Common myeloid progenitor, CD34-positive (primary cell): Measurements from ENCODE around the gene PHYH.
"Not testable (repeated sequence)": the region's sequence is repeated elsewhere in the genome, so short reads cannot be mapped to it uniquely, and the experiment has no call there.

Experiments used
- CTCF ChIA-PET: fragments of 350-600 bp; sonication (Branson Sonifier 250); formaldehyde crosslinking; loops from one replicate; lab custom pipeline; 2021; ENCODE audit warnings: antibody characterized with exemption; lab: Charles Lee
- POLR2A ChIA-PET: fragments of 350-600 bp; sonication (Branson Sonifier 250); formaldehyde crosslinking; loops from one replicate; lab custom pipeline; 2021; ENCODE audit warnings: antibody characterized with exemption; lab: Charles Lee
- DNase-seq, 3 donors: peaks; one replicate each; pipeline versions ENCODE4 v3.0.0 to v3.0.0-alpha.2; 2013
- H3K27ac ChIP-seq, 2 experiments: 1 replicate in 1 of 2; 2 replicates in 1 of 2; pipeline ENCODE4 v1.7.0; 2013; ENCODE audit warnings: inconsistent platforms in 2 of 2, low read length in 2 of 2, mild to moderate bottlenecking in 2 of 2, low read depth in 1 of 2, moderate library complexity in 1 of 2; ENCODE audit not compliant: severe bottlenecking in 2 of 2, insufficient read depth in 1 of 2, poor library complexity in 1 of 2
- H3K27me3 ChIP-seq, 5 experiments: replicated peaks in 2 of 5; 1 replicate in 3 of 5; 2 replicates in 2 of 5; pipeline versions ENCODE4 v1.6.1 to v1.7.0; 2013; ENCODE audit warnings: low read length in 4 of 5, mild to moderate bottlenecking in 2 of 5, moderate library complexity in 2 of 5, inconsistent platforms in 1 of 5; ENCODE audit not compliant: insufficient read depth in 5 of 5, control insufficient read depth in 4 of 5
- H3K36me3 ChIP-seq, 4 experiments: 1 replicate in 2 of 4; 2 replicates in 2 of 4; pipeline versions ENCODE4 v1.6.1 to v1.7.0; 2013; ENCODE audit warnings: low read length in 3 of 4, control low read depth in 1 of 4, mild to moderate bottlenecking in 1 of 4; ENCODE audit not compliant: control insufficient read depth in 4 of 4, insufficient read depth in 4 of 4
- H3K4me1 ChIP-seq, 4 experiments: 1 replicate in 3 of 4; 2 replicates in 1 of 4; pipeline versions ENCODE4 v1.6.1 to v1.7.1; 2013; ENCODE audit warnings: low read length in 3 of 4, mild to moderate bottlenecking in 3 of 4, control low read depth in 1 of 4, inconsistent platforms in 1 of 4, moderate library complexity in 1 of 4; ENCODE audit not compliant: control insufficient read depth in 4 of 4, insufficient read depth in 4 of 4; ENCODE audit errors: control extremely low read depth in 1 of 4
- H3K4me3 ChIP-seq, 7 experiments: 1 replicate in 4 of 7; 2 replicates in 3 of 7; pipeline versions ENCODE4 v1.5.1 to v1.7.0; 2013; ENCODE audit warnings: mild to moderate bottlenecking in 7 of 7, low read length in 6 of 7, moderate library complexity in 6 of 7, inconsistent platforms in 2 of 7, low read depth in 2 of 7, control low read depth in 1 of 7; ENCODE audit not compliant: insufficient read depth in 4 of 7, control insufficient read depth in 1 of 7; ENCODE audit errors: extremely low read depth in 1 of 7
- H3K9me3 ChIP-seq, 5 experiments: 1 replicate in 4 of 5; 2 replicates in 1 of 5; pipeline versions ENCODE4 v1.6.1 to v1.7.1; 2013; ENCODE audit warnings: low read length in 4 of 5, mild to moderate bottlenecking in 2 of 5, inconsistent platforms in 1 of 5, low read depth in 1 of 5, moderate library complexity in 1 of 5; ENCODE audit not compliant: control insufficient read depth in 4 of 5, insufficient read depth in 2 of 5; ENCODE audit errors: control extremely low read depth in 1 of 5
- WGBS: methylation state at CpG from one replicate; pipeline ENCODE4 v1.1.5; 2013; ENCODE audit not compliant: insufficient coverage; 5-methylcytosine and 5-hydroxymethylcytosine counted together

The PHYH gene

GRCh38 chr10:13242260-13242659 lies 57.6 kb downstream of the PHYH start:
- CTCF ChIA-PET, H3K36me3 ChIP-seq, H3K27me3 ChIP-seq, POLR2A ChIA-PET, H3K9me3 ChIP-seq, H3K4me1 ChIP-seq, H3K4me3 ChIP-seq, H3K27ac ChIP-seq, DNase-seq: not testable (repeated sequence)
- no CpG with 5 or more reads among the region's 5 CpGs for whole genome bisulfite sequencing

- Histone ChIP-seq H3K4me1 (no peaks in the 10 kb centered on the region), H3K27me3 (no peaks in the 10 kb centered on the region), H3K4me3 (no peak overlapping the region), H3K27ac (no peak overlapping the region), H3K36me3 (no peaks in the 10 kb centered on the region), H3K9me3 (peaks cover 0 to 1% (median 0%) of the 10 kb centered on the region in 5 experiments)
- POLR2A ChIA-PET = no interaction called here
- 92% methylated on average over 2 of the region's 3 CpGs for WGBS
- CTCF ChIA-PET = no interaction called here
- DNase-seq = no peak
Observed at GRCh38 chr10:13241613-13242012, 58.3 kb downstream of the PHYH start.

- WGBS = 94% methylated on average over 5 of the region's 7 CpGs
- no peaks in the 10 kb centered on the region for H3K36me3 ChIP-seq
- POLR2A ChIA-PET = no interaction called here
- CTCF ChIA-PET = no interaction called here
- no peak overlapping the region for H3K27ac ChIP-seq
- no peaks in the 10 kb centered on the region for H3K27me3 ChIP-seq
- no peak for DNase-seq
- H3K4me1 ChIP-seq = no peaks in the 10 kb centered on the region
- H3K4me3 ChIP-seq = no peak overlapping the region
- H3K9me3 ChIP-seq = peaks cover 0 to 1% (median 0%) of the 10 kb centered on the region in 5 experiments
Observed at GRCh38 chr10:13239923-13240322, 59.9 kb downstream of the PHYH start.

- Histone ChIP-seq H3K9me3 (peaks cover 0 to 1% (median 0%) of the 10 kb centered on the region in 5 experiments), H3K27me3 (no peaks in the 10 kb centered on the region), H3K4me3 (no peak overlapping the region), H3K36me3 (no peaks in the 10 kb centered on the region), H3K27ac (no peak overlapping the region), H3K4me1 (no peaks in the 10 kb centered on the region)
- 92% methylated on average over 12 of the region's 16 CpGs for WGBS
- CTCF ChIA-PET = no interaction called here
- no peak for DNase-seq
- POLR2A ChIA-PET = no interaction called here
Observed at GRCh38 chr10:13238271-13239077, 61.4 kb downstream of the PHYH start.

- H3K9me3 ChIP-seq = no peaks in the 10 kb centered on the region
- H3K27me3 ChIP-seq = no peaks in the 10 kb centered on the region
- ChIA-PET POLR2A (no interaction called here), CTCF (no interaction called here)
- no peak overlapping the region for H3K27ac ChIP-seq
- no peak for DNase-seq
- WGBS = 89% methylated on average over 5 of the region's 8 CpGs
- H3K4me3 ChIP-seq = no peak overlapping the region
- no peaks in the 10 kb centered on the region for H3K4me1 ChIP-seq
- H3K36me3 ChIP-seq = no peaks in the 10 kb centered on the region
Observed at GRCh38 chr10:13236638-13237037, 63.2 kb downstream of the PHYH start.

GRCh38 chr10:13234736-13235135 lies 65.1 kb downstream of the PHYH start:
- H3K9me3 ChIP-seq, H3K4me1 ChIP-seq, DNase-seq, H3K27me3 ChIP-seq, POLR2A ChIA-PET, H3K27ac ChIP-seq, H3K4me3 ChIP-seq, H3K36me3 ChIP-seq: not testable (repeated sequence)
- CTCF ChIA-PET = interaction anchor here (1.3 kb wide), 1 partner anchor 8 kb away, joined by 3 read pairs; no protein-coding TSS in a partner anchor
- 83% methylated on average over 7 of the region's 13 CpGs for WGBS

- Histone ChIP-seq H3K9me3 (no peaks in the 10 kb centered on the region), H3K27me3 (no peaks in the 10 kb centered on the region), H3K27ac (no peak within 1 kb of the TSS), H3K4me3 (no peak within 1 kb of the TSS), H3K4me1 (no peaks in the 10 kb centered on the region), H3K36me3 (no peaks in the 10 kb centered on the region)
- ChIA-PET POLR2A (no interaction called here), CTCF (no interaction called here)
- no peak for DNase-seq
- WGBS = 82% methylated on average over 6 of the region's 10 CpGs
Observed at GRCh38 chr10:13234172-13234571, 65.7 kb downstream of the PHYH start, which contains the start of gene UCMA. TSS of gene UCMA (minus strand) at chr10:13234374. CDS start at chr10:13234258, 116 bp downstream.
